ENCODE measurements around the gene MIEF1. TPM values are rescaled to one million over a fixed set of nuclear protein-coding genes. Genes with fewer than 3 reads are reported as not detected.
A peak's percentile ranks its signal among the peaks of the same experiment; 100 is the strongest.

The MIEF1 gene
- total RNA-seq = 10 to 100 TPM; 37.5 to 52.2 TPM

GRCh38 chr22:39502109-39502788, at the start of gene MIEF1:
Gene MIEF1 (plus strand): TSS chr22:39502290. CDS start chr22:39511295, 9,005 bp downstream.
- H3K36me3 Mint-ChIP-seq = peaks cover 22 to 44% of the 10 kb centered on the region in 2 donors
- peak; percentile 98 to 99 for ATAC-seq
- peak within 1 kb of the TSS; percentile 92 to 95 for H3K27ac Mint-ChIP-seq
- DNase-seq (ENCODE audit: low spot score in 2 of 2) = peak; percentile 92 to 95
- H3K9me3 Mint-ChIP-seq = no peaks in the 10 kb centered on the region

- ATAC-seq (no peak), DNase-seq (ENCODE audit: low spot score in 2 of 2) (no peak)
- peak overlapping the region in 1 of 2 donors; percentile 4 for H3K27ac Mint-ChIP-seq
- H3K36me3 Mint-ChIP-seq = peaks cover 4 to 9% of the 10 kb centered on the region in 2 donors
- no peaks in the 10 kb centered on the region for H3K9me3 Mint-ChIP-seq
Measured at GRCh38 chr22:39452740-39453040, 49.4 kb upstream of the MIEF1 start.

DNA sequence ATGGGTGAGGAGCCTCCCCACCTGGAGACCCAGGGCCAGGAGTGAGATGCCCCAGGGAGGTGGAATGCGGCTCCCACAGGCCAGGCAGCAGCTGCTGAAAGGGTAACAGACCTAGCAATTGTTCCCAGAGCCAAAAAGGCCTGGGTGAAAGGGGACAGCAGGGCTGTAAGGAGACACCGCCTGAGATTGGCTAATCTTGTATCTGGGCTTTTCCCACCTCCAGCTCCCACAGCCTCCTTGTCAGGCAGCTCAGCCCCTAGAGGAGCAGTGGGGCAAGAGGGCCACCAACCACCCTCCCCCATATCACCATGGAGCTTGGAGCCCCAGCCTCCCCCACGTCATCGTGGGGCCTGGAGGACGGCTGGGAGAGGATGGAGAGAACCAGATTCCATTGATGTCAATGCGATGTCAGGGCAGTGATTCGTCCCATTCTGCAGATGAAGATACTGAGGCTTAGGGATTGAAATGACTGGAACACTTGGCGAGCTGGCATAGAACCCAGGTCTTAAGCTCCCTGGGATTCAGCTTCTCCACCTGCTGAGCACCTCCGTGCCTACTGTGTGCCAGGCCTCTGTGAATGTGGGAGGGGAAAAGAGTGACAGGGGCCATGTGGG, 48.2 kb upstream of the MIEF1 start:
- no peak for DNase-seq (ENCODE audit: low spot score in 2 of 2)
- Mint-ChIP-seq H3K36me3 (peaks cover 4 to 9% of the 10 kb centered on the region in 2 donors), H3K27ac (no peak overlapping the region), H3K9me3 (no peaks in the 10 kb centered on the region)
- no peak for ATAC-seq

DNA sequence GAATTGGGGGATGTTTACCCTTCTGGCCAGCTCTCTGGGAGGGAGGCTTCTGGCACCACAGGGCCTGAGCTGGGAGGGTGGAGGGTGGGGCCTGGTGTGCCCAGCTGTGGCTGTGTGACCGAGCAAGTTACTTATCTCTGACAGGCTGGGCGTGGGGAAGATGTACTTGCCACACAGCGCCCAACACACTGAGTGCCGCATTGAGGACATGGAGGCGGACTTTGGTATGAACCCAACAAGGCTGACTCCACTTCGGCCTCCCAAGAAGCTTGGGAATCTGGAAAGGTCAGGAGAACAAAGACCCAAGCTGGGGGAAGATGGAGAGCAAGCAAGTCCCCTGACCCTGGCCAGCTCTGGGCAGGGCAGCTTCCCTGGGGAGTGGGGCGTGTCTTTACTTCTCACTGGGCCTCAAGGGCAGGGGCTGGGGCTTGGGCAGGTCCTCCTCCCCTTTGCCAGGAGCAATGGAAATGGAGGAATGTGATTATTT, 47.7 kb upstream of the MIEF1 start:
- Mint-ChIP-seq H3K36me3 (peaks cover 4 to 9% of the 10 kb centered on the region in 2 donors), H3K9me3 (no peaks in the 10 kb centered on the region), H3K27ac (no peak overlapping the region)
- DNase-seq (ENCODE audit: low spot score in 2 of 2) = no peak
- no peak for ATAC-seq

GRCh38 chr22:39456522-39457197, 45.4 kb upstream of the MIEF1 start, which contains the start of gene MGAT3:
Gene MGAT3 (plus strand): TSS chr22:39457012. CDS start chr22:39487348, 30,336 bp downstream.
- Mint-ChIP-seq H3K27ac (no peak within 1 kb of the TSS), H3K36me3 (peaks cover 4 to 9% of the 10 kb centered on the region in 2 donors), H3K9me3 (no peaks in the 10 kb centered on the region)
- no peak for ATAC-seq
- DNase-seq (ENCODE audit: low spot score in 2 of 2) = no peak

DNA sequence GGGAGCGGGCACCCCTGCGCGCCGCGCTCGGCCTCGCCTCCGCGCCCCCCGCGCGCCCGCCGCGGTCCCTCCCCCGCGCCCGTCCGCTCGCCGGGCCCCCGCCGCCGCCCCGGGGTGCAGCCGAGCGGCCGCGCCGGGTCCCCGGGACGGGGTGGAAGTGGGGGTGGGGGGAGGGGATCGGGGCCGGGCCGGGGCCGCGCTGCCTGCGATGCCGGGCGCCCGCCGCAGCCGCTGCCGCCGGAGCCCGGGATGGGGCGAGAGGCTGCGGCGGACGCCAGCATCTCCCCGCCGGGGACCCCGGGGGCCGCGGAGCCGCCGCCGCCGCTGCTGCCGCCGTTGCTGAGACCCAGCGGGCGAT, 44.9 kb upstream of the MIEF1 start:
- Mint-ChIP-seq H3K9me3 (no peaks in the 10 kb centered on the region), H3K36me3 (peaks cover 4 to 9% of the 10 kb centered on the region in 2 donors), H3K27ac (no peak overlapping the region)
- DNase-seq (ENCODE audit: low spot score in 2 of 2) (no peak), ATAC-seq (peak in 1 of 2 donors; percentile 37)

- ATAC-seq = peak in 1 of 2 donors; percentile 28
- Mint-ChIP-seq H3K36me3 (peaks cover 4 to 9% of the 10 kb centered on the region in 2 donors), H3K9me3 (no peaks in the 10 kb centered on the region)
Measured at GRCh38 chr22:39457556-39458443, 44.3 kb upstream of the MIEF1 start.

DNA sequence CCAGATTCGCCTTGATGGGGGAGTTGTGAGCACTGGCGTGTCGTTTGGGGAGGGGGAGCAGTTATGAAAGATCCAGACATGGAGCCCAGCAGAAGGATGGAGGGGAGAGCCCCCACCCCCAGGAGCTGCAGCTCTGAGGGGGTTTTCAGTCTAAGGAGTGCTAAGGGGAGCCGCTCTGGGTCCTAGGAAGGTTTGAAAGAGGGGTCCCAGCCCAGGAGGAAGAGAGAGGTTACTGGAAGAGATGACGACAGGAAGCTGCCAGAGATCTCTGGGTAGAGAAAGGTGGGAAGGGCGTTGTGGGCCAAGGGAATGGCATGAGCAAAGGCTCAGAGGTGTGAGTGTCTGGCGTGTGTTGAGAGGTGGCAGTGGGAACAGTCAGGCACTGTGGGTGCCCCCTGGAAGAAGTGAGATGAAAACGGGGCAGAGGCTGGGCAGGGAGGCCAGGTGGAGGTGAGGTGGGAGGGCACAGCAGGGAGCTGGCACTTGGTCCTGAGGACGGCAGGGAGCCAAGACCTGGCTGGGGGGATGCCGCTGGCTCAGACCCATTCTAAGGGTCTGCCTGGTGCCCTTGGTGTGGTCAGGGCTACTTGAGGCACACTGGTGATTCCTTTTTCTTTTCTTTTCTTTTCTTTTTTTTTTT, 43.5 kb upstream of the MIEF1 start:
- no peak for ATAC-seq
- Mint-ChIP-seq H3K36me3 (peaks cover 4 to 9% of the 10 kb centered on the region in 2 donors), H3K27ac (no peak overlapping the region)

More at GRCh38 chr22:39457556-39458443, 44.3 kb upstream of the MIEF1 start:
- H3K27ac Mint-ChIP-seq = no peak overlapping the region
- no peak for DNase-seq (ENCODE audit: low spot score in 2 of 2)

DNA sequence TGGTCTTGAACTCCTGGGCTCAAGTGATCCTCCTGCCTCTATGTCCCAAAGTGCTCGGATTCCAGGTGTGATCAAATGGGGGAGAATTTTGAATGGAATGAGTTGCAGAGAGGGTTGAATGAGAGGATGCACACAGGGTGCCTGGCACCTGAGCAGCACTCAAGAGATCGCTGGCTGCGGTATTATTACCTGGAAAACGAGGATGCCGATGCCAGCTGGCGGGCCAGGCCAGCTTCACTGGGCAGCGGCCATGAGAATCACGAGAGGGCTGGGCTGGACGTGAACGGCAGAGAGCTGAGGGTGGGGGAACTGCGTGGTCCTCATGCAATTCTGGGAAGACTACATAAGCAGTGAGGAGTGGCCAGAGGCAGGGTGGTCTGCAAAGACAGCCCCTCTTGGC, 42.4 kb upstream of the MIEF1 start:
- Mint-ChIP-seq H3K27ac (no peak overlapping the region), H3K36me3 (peaks cover 4 to 9% of the 10 kb centered on the region in 2 donors), H3K9me3 (no peaks in the 10 kb centered on the region)
- DNase-seq (ENCODE audit: low spot score in 2 of 2) (no peak), ATAC-seq (no peak)

More for the DNA sequence above, 43.5 kb upstream of the MIEF1 start:
- no peak for DNase-seq (ENCODE audit: low spot score in 2 of 2)
- no peaks in the 10 kb centered on the region for H3K9me3 Mint-ChIP-seq

- H3K27ac Mint-ChIP-seq = peak overlapping the region in 1 of 2 donors; percentile 24
Measured at GRCh38 chr22:39462443-39463221, 39.5 kb upstream of the MIEF1 start.

DNA sequence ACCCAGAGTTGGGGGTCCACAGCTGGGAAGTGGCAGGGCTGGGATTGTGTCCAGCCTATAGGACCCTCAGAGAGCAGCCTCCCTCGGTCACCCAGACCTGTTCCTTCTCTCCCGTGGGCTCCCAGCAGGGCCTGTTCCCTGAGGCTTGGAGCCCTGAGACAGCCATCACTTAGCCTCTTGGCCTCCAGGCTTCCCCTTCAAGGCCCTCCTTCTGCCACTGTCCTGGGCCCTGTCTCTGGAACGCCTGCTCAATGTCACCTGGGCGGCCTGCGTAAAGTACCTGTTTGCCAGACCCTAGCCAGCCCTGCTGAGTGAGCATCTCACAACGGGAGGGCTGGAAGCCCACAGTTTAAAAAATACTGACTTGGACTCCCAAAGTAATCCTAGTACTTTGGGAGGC, 38.8 kb upstream of the MIEF1 start:
- DNase-seq (ENCODE audit: low spot score in 2 of 2) (no peak), ATAC-seq (no peak)
- no peaks in the 10 kb centered on the region for H3K36me3 Mint-ChIP-seq
- no peaks in the 10 kb centered on the region for H3K9me3 Mint-ChIP-seq
- peak overlapping the region in 1 of 2 donors; percentile 46 for H3K27ac Mint-ChIP-seq

More at GRCh38 chr22:39462443-39463221, 39.5 kb upstream of the MIEF1 start:
- no peak for DNase-seq (ENCODE audit: low spot score in 2 of 2)
- Mint-ChIP-seq H3K9me3 (no peaks in the 10 kb centered on the region), H3K36me3 (no peaks in the 10 kb centered on the region)
- peak in 1 of 2 donors; percentile 34 for ATAC-seq

- ATAC-seq (no peak), DNase-seq (ENCODE audit: low spot score in 2 of 2) (no peak)
- no peaks in the 10 kb centered on the region for H3K9me3 Mint-ChIP-seq
- H3K27ac Mint-ChIP-seq = peak overlapping the region in 1 of 2 donors; percentile 46
- no peaks in the 10 kb centered on the region for H3K36me3 Mint-ChIP-seq
Measured at GRCh38 chr22:39463931-39464390, 38.1 kb upstream of the MIEF1 start.

DNA sequence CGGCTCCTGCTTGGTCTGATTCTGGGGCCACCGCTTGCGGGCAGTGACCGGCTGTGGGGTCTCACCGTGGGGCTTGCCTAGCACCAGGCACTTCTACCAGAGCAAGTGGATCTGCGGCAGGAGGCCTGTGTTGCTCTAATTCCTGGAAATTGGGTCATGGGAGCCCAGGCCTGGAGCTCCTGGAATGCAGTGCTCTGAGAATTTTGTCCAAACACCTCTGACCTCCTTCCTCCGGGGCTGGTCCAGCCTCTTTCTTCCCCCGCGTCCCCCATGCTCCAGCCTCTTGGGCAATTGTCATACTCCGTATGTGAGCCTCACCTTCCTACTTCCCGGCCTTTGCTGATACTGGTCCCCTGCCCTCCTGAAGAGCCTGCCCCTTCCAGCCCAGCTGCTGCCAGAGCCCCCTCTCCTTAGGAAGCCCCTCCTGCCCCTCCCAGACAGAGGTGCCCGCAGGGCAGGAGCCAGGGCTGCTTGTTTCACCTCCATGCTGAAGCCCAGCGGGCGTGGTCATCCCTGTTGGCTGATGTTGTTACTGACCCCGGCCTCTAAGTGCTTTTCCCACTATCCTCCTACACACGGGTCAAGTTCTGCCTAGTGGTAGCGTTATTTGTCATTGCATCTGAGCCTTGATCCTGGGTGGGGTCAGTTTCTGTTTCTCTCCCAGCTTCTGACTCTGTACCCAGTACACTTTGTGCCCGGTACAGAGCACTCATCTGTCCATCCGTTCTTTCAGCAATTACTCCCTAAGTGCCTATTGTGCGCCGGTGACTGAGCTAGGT, 35.7 kb upstream of the MIEF1 start:
- H3K9me3 Mint-ChIP-seq = no peaks in the 10 kb centered on the region

DNA sequence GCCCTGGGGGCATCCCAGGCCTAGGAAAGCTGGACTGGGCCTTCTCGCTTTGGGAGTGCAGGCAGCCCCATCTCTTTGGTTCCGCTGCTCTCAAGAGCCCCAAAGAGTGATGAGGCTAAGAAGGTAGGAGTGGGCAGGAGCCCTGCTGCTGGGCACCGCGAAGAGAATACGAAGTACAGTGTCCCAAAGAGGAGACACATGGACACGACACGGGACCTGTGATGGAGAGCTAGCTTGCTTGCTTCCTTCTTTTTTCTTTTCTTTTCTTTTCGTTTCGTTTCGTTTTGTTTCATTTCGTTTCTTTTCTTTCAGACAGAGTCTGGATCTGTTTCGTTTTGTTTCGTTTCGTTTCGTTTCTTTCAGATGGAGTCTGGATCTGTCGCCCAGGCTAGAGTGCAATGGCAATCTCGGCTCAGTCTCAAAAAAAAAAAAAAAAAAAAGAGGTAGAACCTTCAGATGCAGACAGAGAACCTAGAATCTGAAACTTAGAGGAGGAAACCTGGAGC, 34.6 kb upstream of the MIEF1 start:
- Mint-ChIP-seq H3K36me3 (no peaks in the 10 kb centered on the region), H3K27ac (no peak overlapping the region), H3K9me3 (no peaks in the 10 kb centered on the region)
- DNase-seq (ENCODE audit: low spot score in 2 of 2) (no peak), ATAC-seq (no peak)

More for the DNA sequence above, 35.7 kb upstream of the MIEF1 start:
- no peaks in the 10 kb centered on the region for H3K36me3 Mint-ChIP-seq
- H3K27ac Mint-ChIP-seq = no peak overlapping the region
- no peak for DNase-seq (ENCODE audit: low spot score in 2 of 2)
- ATAC-seq = no peak
